ENCODE measurements around the gene ASAH2. TPM values are rescaled to one million over a fixed set of nuclear protein-coding genes. Genes with fewer than 3 reads are reported as not detected.

The ASAH2 gene
- total RNA-seq, 1 donor = 0.36 TPM

DNA sequence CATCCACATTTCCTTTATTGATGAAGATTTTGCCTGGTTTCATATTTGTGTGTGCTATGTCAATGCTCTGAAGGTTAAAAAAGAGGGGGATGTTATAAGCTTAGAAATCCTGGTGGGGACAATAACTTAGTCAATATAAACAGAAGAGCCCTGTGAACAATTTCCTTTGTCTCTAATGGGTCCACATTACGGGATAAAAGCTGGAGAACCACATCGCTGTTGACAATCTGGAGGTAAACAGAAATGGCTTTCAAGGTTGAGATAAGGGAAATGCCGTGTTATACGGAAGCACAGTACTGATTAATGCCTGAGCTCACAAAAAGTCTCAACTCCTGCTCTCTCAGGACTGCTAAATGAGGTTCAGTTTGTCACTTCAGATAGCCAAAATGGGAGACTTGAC is 16.8 kb downstream of the ASAH2 start:
- Histone ChIP-seq H3K9me3 (ENCODE audit: low read depth, low read length) (no peaks in the 10 kb centered on the region), H3K4me1 (ENCODE audit: insufficient read depth, low read length) (no peaks in the 10 kb centered on the region), H3K36me3 (ENCODE audit: insufficient read depth, low read length) (no peaks in the 10 kb centered on the region), H4K20me1 (ENCODE audit: insufficient read depth, low read length) (no peaks in the 10 kb centered on the region), H3K79me2 (ENCODE audit: insufficient read depth, low read length) (no peaks in the 10 kb centered on the region), H3K27ac (ENCODE audit: low read depth, low read length) (no peak overlapping the region), H2AFZ (ENCODE audit: low read length) (no peak overlapping the region), H3K27me3 (ENCODE audit: insufficient read depth, low read length) (peaks cover 46% of the 10 kb centered on the region), H3K4me3 (ENCODE audit: insufficient read depth, low read length) (no peak overlapping the region), H3K4me2 (ENCODE audit: insufficient read depth, low read length) (no peak overlapping the region)
- DNase-seq (ENCODE audit: insufficient read length, low spot score, missing footprints) = no peak
- TF ChIP-seq, protein P1, sequence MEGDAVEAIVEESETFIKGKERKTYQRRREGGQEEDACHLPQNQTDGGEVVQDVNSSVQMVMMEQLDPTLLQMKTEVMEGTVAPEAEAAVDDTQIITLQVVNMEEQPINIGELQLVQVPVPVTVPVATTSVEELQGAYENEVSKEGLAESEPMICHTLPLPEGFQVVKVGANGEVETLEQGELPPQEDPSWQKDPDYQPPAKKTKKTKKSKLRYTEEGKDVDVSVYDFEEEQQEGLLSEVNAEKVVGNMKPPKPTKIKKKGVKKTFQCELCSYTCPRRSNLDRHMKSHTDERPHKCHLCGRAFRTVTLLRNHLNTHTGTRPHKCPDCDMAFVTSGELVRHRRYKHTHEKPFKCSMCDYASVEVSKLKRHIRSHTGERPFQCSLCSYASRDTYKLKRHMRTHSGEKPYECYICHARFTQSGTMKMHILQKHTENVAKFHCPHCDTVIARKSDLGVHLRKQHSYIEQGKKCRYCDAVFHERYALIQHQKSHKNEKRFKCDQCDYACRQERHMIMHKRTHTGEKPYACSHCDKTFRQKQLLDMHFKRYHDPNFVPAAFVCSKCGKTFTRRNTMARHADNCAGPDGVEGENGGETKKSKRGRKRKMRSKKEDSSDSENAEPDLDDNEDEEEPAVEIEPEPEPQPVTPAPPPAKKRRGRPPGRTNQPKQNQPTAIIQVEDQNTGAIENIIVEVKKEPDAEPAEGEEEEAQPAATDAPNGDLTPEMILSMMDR (IDR thresholded peaks at IDR 0.05; ENCODE audit: extremely low read depth, low read depth, low read length) = no peak

GRCh38 chr10:50232261-50232639 is 19.1 kb downstream of the ASAH2 start:
- Histone ChIP-seq H3K4me3 (ENCODE audit: insufficient read depth, low read length) (no peak overlapping the region), H3K27me3 (ENCODE audit: insufficient read depth, low read length) (peaks cover 57% of the 10 kb centered on the region)

DNA sequence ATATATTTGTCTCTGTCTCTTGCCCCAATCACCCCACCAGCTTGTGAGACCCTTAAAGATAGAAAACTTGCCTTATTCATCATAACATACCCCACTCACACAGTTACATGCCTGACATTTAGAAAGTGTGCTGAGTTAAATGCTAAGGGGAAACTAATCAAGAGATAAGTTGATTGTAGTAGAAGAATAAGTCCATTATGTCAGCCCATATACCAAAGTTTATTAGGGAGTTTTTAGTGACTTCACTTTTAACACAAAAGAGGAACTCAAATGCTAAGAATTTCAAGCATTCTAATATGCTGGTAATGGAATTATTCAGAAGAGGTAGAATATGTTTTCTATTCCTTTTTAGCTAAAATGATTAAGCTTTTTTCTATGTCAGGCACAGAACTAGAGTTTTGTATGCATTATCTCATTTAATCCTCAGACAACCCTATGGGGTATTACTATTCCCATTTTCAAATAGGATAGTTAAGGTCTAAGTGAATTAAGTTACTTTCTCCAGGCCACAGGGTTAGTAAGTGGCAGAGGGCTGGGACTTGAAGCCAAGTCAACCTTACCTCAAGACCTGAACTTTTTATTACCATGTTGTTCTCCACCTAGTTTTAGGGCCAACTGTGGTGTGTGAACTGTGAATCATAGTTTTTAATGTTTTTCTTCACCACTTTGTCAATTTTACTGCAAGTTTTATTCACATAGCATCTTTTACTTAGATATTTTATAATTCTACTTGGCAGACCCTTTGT is 19.6 kb downstream of the ASAH2 start:
- no peaks in the 10 kb centered on the region for H3K36me3 ChIP-seq (ENCODE audit: insufficient read depth, low read length)
- no peaks in the 10 kb centered on the region for H4K20me1 ChIP-seq (ENCODE audit: insufficient read depth, low read length)
- H3K9me3 ChIP-seq (ENCODE audit: low read depth, low read length) = no peaks in the 10 kb centered on the region
- TF ChIP-seq, protein P1 (IDR thresholded peaks at IDR 0.05; ENCODE audit: extremely low read depth, low read depth, low read length) = no peak
- no peak overlapping the region for H3K4me3 ChIP-seq (ENCODE audit: insufficient read depth, low read length)
- H3K4me2 ChIP-seq (ENCODE audit: insufficient read depth, low read length) = no peak overlapping the region
- no peak overlapping the region for H2AFZ ChIP-seq (ENCODE audit: low read length)
- DNase-seq (ENCODE audit: insufficient read length, low spot score, missing footprints) = no peak
- no peaks in the 10 kb centered on the region for H3K79me2 ChIP-seq (ENCODE audit: insufficient read depth, low read length)
- no peaks in the 10 kb centered on the region for H3K4me1 ChIP-seq (ENCODE audit: insufficient read depth, low read length)
- H3K27me3 ChIP-seq (ENCODE audit: insufficient read depth, low read length) = peaks cover 57% of the 10 kb centered on the region
- H3K27ac ChIP-seq (ENCODE audit: low read depth, low read length) = no peak overlapping the region

More at GRCh38 chr10:50232261-50232639, 19.1 kb downstream of the ASAH2 start:
- H3K79me2 ChIP-seq (ENCODE audit: insufficient read depth, low read length) = no peaks in the 10 kb centered on the region
- no peak overlapping the region for H3K27ac ChIP-seq (ENCODE audit: low read depth, low read length)
- H4K20me1 ChIP-seq (ENCODE audit: insufficient read depth, low read length) = no peaks in the 10 kb centered on the region
- TF ChIP-seq, protein P1 (IDR thresholded peaks at IDR 0.05; ENCODE audit: extremely low read depth, low read depth, low read length) = no peak
- no peaks in the 10 kb centered on the region for H3K36me3 ChIP-seq (ENCODE audit: insufficient read depth, low read length)
- no peak overlapping the region for H2AFZ ChIP-seq (ENCODE audit: low read length)
- H3K4me1 ChIP-seq (ENCODE audit: insufficient read depth, low read length) = no peaks in the 10 kb centered on the region
- no peak for DNase-seq (ENCODE audit: insufficient read length, low spot score, missing footprints)
- no peak overlapping the region for H3K4me2 ChIP-seq (ENCODE audit: insufficient read depth, low read length)
- no peaks in the 10 kb centered on the region for H3K9me3 ChIP-seq (ENCODE audit: low read depth, low read length)

GRCh38 chr10:50229460-50229859 is 21.9 kb downstream of the ASAH2 start:
- Histone ChIP-seq H3K4me2 (ENCODE audit: insufficient read depth, low read length) (no peak overlapping the region), H4K20me1 (ENCODE audit: insufficient read depth, low read length) (no peaks in the 10 kb centered on the region), H3K79me2 (ENCODE audit: insufficient read depth, low read length) (no peaks in the 10 kb centered on the region), H3K27ac (ENCODE audit: low read depth, low read length) (no peak overlapping the region), H3K36me3 (ENCODE audit: insufficient read depth, low read length) (no peaks in the 10 kb centered on the region), H2AFZ (ENCODE audit: low read length) (no peak overlapping the region), H3K9me3 (ENCODE audit: low read depth, low read length) (no peaks in the 10 kb centered on the region), H3K27me3 (ENCODE audit: insufficient read depth, low read length) (peaks cover 50% of the 10 kb centered on the region), H3K4me1 (ENCODE audit: insufficient read depth, low read length) (peaks cover 2% of the 10 kb centered on the region), H3K4me3 (ENCODE audit: insufficient read depth, low read length) (no peak overlapping the region)
- no peak for DNase-seq (ENCODE audit: insufficient read length, low spot score, missing footprints)
- TF ChIP-seq, protein P1 (IDR thresholded peaks at IDR 0.05; ENCODE audit: extremely low read depth, low read depth, low read length) = no peak

All from osteoblast (primary cell).